ENCODE results near the gene NRROS.

- no peak for TF ChIP-seq POLR2A (IDR thresholded peaks at IDR 0.05)
- TF ChIP-seq CTCF (IDR thresholded peaks at IDR 0.05): peak; percentile 80 to 89
- no peak for TF ChIP-seq POLR2AphosphoS5 (IDR thresholded peaks at IDR 0.05)
These were observed 45.3 kb downstream of the NRROS start for GRCh38 chr3:196684548-196685407.
